Measurements from ENCODE around the gene GALNT2.

The GALNT2 gene

DNA sequence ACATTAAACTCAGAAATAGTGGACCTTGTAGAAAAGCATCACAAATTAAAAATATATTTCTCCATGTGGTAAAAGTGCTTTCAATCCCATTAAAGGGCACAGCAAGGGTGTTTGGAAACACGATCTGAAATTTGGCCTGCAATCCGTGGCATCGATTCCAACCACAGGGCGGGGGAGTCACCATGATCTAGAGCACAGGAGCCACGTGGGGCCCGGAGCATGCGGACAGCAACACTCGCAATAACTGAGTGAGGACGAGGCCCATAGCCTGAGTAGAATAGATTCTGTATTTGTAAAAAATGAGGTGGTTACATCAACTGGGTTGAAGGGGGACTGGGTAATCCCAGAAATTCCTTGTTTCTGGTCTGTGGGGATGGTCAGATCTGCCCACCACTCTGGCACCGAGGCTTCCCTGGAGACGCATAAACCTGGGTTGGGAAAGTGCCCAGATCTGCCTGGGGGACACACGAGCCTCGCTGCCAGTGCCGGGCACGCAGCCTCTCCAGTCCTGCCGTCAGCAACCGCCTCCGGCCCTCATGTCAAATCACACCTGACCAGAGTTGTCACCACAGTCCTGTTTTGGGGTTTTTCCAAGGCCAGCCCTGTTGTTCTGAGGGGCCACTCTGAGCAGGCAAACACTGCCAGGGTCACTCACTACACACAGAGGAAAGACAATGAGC, 254.8 kb downstream of the GALNT2 start:
- H3K27ac ChIP-seq, result no peak overlapping the region
- no peak for TF ChIP-seq CTCF (IDR thresholded peaks at IDR 0.05)
- no peak for TF ChIP-seq ZFX (IDR thresholded peaks at IDR 0.05; ENCODE audit: borderline replicate concordance)

- TF ChIP-seq CTCF (IDR thresholded peaks at IDR 0.05) (no peak), ZFX (IDR thresholded peaks at IDR 0.05; ENCODE audit: borderline replicate concordance) (no peak)
- no peak overlapping the region for H3K27ac ChIP-seq
Observed at GRCh38 chr1:230322421-230322756, 255.4 kb downstream of the GALNT2 start.

GRCh38 chr1:230322967-230323547, 256.0 kb downstream of the GALNT2 start:
- no peak overlapping the region for H3K27ac ChIP-seq
- TF ChIP-seq CTCF (IDR thresholded peaks at IDR 0.05), result no peak
- TF ChIP-seq ZFX (IDR thresholded peaks at IDR 0.05; ENCODE audit: borderline replicate concordance), result no peak

- TF ChIP-seq CTCF (IDR thresholded peaks at IDR 0.05), result no peak
- no peak for TF ChIP-seq ZFX (IDR thresholded peaks at IDR 0.05; ENCODE audit: borderline replicate concordance)
- H3K27ac ChIP-seq, result no peak overlapping the region
Observed at GRCh38 chr1:230323686-230324085, 256.6 kb downstream of the GALNT2 start.

GRCh38 chr1:230326971-230327891, 260.2 kb downstream of the GALNT2 start:
- no peak overlapping the region for H3K27ac ChIP-seq
- TF ChIP-seq CTCF (IDR thresholded peaks at IDR 0.05), result no peak
- TF ChIP-seq ZFX (IDR thresholded peaks at IDR 0.05; ENCODE audit: borderline replicate concordance), result no peak

DNA sequence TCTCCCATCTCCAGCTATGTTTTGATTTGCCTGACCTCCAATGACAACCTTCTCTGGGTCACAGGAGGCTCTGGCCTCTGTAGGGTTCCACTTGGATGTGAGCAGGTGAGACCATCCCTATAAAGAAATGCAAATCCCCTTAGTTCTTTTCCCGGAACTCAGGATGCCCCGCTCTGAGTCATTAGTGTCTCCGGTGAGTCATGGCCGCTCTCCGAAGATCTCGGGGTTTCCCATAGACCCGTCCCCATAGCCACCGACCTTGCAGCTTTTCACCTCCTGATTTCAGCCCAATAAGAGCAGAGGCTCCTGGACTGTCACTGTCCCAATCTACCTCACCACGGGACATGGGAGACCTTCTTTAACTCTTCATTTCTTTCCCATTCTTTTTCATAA, 260.9 kb downstream of the GALNT2 start:
- no peak overlapping the region for H3K27ac ChIP-seq
- TF ChIP-seq CTCF (IDR thresholded peaks at IDR 0.05), result no peak
- TF ChIP-seq ZFX (IDR thresholded peaks at IDR 0.05; ENCODE audit: borderline replicate concordance), result no peak
